ENCODE measurements around the gene MORC4.

MORC4 gene

DNA sequence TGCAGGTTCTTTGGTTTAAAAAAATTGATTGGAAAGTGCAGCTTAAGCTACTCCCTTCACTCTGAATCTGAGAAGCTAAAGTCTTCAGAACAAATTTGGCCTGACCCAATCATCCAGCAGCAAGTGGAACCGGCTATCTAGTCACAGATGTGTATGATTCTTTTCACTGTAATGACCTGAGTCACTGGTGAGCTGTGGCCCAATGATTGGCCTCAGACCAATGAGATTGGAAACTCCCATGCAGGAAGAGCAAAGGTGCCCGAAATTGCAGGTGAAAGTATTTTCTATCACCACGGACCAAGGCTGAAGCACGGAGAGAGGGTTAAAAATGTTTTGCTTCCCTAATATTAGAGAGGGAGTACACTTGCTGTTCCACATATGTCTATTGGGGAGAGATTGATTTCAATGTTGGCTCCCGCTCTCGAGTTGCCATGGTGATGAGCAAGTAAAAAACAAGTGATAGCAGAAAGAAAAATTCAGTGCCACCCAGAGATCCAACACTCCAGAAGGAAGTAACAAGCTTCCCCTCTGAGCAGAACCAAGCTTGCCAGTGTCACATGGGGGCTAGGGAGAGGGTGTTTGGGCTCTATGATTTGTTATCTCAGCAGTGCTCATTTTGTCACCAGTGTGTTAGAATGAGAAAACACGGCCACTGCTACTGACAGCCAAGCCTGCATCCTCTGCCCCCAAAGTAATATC lies 108.1 kb downstream of the MORC4 start:
- H3K79me2 ChIP-seq (ENCODE audit: insufficient read depth, low read length): no peaks in the 10 kb centered on the region
- no peak overlapping the region for H3K27ac ChIP-seq (ENCODE audit: low read length)
- TF ChIP-seq, protein P1, sequence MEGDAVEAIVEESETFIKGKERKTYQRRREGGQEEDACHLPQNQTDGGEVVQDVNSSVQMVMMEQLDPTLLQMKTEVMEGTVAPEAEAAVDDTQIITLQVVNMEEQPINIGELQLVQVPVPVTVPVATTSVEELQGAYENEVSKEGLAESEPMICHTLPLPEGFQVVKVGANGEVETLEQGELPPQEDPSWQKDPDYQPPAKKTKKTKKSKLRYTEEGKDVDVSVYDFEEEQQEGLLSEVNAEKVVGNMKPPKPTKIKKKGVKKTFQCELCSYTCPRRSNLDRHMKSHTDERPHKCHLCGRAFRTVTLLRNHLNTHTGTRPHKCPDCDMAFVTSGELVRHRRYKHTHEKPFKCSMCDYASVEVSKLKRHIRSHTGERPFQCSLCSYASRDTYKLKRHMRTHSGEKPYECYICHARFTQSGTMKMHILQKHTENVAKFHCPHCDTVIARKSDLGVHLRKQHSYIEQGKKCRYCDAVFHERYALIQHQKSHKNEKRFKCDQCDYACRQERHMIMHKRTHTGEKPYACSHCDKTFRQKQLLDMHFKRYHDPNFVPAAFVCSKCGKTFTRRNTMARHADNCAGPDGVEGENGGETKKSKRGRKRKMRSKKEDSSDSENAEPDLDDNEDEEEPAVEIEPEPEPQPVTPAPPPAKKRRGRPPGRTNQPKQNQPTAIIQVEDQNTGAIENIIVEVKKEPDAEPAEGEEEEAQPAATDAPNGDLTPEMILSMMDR (IDR thresholded peaks at IDR 0.05; ENCODE audit: borderline replicate concordance, extremely low read depth, low read length, poor library complexity, severe bottlenecking): no peak
- no peak for TF ChIP-seq EZH2 (IDR thresholded peaks at IDR 0.05; ENCODE audit: borderline replicate concordance, low read depth, low read length, severe bottlenecking)
- H3K9me3 ChIP-seq (ENCODE audit: insufficient read depth, low read length, severe bottlenecking): no peaks in the 10 kb centered on the region
- DNase-seq (no peak), ATAC-seq (ENCODE audit: insufficient read depth, low read depth) (no peak)
- no peak overlapping the region for H3K9ac ChIP-seq (ENCODE audit: low read depth, low read length)
- H3K27me3 ChIP-seq (ENCODE audit: insufficient read depth, low read length, poor library complexity): no peaks in the 10 kb centered on the region
- no peak overlapping the region for H2AFZ ChIP-seq (ENCODE audit: low read depth, low read length)
- H3K4me1 ChIP-seq (ENCODE audit: insufficient read depth, low read length): no peaks in the 10 kb centered on the region
- no peak overlapping the region for H3K4me2 ChIP-seq (ENCODE audit: insufficient read depth, low read length)
- H3K36me3 ChIP-seq (ENCODE audit: insufficient read depth, low read length): no peaks in the 10 kb centered on the region
- H3K4me3 ChIP-seq (ENCODE audit: low read depth in 1 of 2, low read length in 2 of 2): no peak overlapping the region
- H4K20me1 ChIP-seq (ENCODE audit: insufficient read depth, low read length): no peaks in the 10 kb centered on the region

Measured in DND-41 (cell line).